Measurements from ENCODE around the gene GPS1.

Gene GPS1

DNA sequence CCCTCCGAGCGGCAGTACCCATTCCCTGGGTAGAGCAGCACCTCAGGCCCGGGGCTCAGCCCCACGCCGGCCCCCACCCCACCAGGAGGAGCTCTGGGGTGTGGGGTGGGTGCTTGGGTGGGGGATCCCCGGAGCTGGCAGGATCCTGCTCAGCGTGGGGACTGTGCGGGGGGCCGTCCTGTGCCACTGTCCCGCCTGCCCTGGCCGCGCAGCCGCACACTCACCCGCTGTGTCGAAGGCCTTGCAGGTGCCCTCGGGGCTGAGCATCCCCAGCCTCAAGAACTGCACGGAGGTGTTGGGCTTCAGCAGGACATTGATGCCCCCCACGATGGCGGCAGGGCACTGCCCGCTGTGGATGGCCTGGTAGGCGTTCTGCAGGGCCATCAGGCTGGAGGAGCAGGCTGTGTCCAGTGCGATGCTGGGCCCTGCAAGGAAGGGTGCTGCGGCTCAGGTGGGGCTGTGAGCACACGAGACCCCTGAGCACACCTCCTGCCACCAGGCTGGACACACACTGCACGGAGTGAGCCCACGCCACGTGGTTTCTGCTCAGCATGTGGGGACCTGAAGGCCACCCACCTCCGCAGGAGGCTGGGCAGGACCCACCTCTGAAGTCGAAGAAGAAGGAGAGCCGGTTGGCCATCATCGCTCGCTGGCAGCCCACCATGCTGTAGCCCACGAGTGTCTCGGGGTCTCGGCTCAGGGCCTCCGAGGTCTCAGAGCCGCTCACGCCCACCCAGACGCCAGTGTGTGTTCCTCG, 41.5 kb downstream of the GPS1 start:
- no peak for DNase-seq

DNA sequence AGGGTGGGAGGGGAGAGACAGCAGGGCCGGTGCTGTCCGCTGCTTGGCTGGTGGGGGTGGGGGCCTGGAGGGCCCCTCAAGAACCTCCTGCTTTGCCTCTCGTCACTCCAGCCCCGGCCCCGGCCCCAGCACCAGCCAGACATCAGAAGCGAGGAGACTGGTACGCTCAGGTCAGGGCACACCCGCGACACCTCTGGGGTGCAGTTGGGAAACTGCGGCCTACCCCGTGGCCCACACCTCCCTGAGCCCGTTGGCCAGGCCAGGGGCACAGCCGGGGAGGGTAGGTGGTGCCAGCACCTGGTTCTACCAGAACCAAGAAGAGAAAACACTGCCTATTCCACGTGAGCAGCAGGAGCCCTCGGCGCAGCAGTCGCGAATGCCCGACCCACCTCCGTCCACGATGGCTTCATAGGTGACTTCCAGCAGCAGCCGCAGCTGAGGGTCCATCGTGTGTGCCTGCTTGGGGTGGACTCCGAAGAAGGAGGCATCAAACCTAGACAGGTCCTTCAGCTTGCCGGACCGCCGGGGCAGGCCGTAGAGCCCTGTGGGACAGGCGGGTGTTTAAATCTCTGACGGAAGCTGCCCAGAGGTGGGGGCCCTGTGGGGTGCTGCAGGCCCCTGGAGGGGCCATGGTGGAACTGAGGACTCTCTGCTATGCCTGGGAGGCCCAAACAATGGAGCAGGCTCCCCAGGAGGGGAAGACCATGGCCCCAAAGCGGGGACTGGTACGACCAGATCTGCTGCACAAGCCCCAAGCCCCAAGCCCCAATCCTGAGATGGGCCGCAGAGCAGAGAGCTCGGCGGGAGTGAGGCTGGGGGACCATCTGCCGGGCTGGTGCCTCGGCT, 43.5 kb downstream of the GPS1 start:
- no peak for DNase-seq

DNA sequence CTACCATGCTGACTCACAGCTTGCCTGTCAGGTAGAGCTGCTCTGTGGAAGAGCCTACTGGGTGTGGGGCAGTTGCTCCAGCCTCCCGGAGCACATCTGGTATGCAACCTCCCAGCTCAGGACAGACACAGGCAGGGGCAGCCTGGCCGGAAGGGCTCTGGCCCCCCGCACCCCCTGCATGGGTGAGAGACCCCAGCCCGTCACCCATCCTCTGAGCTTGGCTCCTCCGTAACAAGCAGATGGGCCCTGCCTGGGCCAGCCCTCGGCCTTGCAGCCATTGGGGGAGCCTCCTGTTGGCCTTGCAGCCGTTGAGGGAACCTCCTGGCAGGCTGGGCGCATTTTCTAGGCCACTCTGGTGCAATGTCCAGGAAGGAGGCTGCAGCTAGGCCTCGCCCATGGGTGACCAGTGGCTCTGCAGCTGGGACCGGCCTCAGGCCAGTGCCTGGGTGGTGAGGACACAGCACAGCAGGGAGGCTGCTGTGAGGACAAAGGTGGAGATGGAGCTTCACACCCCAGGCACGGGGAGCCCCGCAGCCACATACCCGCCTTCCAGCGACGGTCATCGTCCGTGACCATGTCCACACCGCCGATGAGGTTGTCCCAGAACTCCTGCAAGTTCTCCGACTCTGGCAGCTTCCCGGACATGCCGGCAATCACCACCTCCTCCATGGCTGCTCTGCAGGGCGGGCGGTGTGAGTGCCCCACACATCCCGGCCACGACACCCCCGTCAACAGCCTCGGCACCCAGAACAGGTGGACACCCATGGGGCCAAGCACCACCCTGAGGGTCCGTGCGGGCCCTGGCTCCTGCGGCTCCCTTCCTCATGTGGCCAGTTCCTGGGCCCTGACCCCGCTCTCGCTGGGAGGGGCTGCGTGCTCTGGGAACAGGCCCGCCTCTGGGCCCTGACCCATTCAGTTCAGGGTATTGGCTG, 44.3 kb downstream of the GPS1 start:
- no peak for DNase-seq

DNA sequence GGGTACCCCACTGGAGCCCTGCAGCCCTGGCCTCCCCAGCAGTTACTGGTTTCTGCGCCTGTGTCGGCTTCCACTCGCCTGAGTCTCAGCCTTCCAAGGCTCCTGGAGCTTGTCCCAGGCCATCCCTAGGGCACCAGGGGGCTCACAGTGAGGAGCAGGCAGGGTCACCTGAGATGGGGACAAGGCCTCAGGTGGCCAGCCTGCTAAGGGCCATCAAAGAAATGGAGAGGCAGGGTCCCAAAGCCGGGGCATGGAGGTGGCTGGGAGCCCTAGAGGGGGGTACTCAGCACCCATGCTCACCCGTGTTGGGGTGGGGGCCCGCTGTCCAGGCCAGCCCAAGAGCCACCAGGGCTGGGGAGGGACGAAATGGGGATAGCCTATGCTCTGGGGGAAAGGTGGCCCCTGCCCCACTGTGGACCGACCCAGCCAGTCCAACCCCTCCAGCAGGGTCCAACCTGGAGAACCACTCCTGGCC, 45.0 kb downstream of the GPS1 start:
- DNase-seq, result no peak

DNA sequence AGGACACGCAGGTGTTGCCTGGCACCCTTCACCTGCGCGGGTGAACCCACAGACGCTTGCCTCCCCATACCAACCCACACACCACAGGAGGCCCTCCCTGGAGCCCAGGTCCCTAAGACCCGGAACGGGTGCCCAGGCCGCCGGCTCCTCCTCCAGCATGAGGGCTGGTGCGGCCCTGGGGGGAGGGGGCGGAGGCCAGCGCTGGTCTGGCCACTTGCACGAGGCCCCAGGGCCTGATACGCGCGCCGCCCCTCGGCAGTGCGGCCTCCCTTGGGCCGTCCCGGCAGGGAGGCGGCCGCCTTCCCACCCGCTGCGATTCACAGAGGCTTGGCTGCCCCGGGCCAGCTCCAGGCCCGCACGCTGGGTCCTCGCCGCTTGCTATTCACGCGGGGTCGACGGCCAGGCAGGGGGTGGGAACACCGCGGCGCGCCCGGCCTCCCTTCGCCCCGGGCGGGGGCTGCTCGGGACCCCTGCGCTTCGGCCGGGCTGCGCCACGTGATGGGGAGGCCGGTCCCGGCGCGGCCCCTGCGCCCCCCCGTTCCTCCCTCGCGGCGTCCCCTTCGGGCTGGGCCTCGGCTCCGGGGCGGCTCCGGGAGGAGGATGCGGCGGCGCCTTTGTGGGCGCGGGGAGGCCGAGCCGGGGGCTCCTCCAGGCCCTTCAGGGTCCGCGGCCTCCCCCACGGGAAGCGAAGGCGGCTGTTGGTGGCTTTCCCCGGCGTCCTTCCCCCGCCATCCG, 45.7 kb downstream of the GPS1 start:
- DNase-seq, result no peak

DNA sequence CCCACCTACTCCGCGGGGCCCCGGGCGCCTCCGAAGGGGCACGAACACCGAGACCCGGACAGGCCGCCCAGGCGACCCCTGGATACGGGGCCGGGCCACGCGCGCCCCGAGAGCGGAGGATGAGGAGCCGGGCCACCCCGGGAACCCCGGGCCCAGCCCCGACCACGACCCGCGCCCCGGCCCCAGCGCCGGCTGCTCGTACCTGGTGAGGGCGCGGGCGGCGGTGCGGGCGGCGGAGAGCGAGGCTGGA, 46.1 kb downstream of the GPS1 start:
- no peak for DNase-seq

DNA sequence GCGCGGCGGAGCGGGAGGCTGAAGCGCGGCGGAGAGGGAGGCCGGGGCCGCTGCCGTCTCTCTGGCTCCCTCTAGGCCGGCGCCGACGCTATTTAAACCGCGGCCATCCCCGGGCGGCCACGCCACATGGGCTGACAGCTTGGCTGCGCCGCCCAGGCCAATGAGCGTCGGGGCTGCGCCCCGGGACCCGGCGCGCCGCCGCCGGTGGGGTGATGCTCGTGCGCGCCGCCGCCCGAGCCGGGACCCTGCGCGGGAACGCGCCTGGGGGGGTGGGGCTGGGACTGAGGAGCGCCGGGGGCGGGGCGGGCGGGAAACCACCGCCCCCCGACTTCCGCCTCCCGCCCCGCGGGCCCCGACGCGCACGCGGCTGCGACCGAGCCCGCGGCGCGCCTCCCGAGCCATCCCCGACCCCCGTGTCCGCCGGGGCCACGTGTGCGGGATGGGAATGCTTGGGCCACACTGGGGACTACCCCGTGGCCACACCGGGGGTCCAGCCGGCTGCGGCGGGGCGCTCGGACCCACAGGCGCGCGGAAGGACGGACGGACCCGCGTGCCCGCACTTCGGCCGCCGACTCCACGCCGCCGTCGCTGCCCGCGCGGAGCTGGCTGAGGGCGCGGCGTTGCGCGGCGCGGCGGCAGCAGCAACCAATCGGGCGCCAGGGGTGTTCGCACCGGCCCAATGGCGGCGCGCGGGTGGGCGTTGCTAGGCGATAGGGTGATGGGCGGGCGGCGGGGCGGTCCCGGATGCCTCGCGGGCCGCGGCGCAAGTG, 46.7 kb downstream of the GPS1 start, which contains the start of gene FASN:
Gene FASN (minus strand): TSS at position 68 of the 770 bp plus-strand sequence. CDS start 1,791 bp downstream, outside the sequence.
- DNase-seq, result peak; percentile 77

DNA sequence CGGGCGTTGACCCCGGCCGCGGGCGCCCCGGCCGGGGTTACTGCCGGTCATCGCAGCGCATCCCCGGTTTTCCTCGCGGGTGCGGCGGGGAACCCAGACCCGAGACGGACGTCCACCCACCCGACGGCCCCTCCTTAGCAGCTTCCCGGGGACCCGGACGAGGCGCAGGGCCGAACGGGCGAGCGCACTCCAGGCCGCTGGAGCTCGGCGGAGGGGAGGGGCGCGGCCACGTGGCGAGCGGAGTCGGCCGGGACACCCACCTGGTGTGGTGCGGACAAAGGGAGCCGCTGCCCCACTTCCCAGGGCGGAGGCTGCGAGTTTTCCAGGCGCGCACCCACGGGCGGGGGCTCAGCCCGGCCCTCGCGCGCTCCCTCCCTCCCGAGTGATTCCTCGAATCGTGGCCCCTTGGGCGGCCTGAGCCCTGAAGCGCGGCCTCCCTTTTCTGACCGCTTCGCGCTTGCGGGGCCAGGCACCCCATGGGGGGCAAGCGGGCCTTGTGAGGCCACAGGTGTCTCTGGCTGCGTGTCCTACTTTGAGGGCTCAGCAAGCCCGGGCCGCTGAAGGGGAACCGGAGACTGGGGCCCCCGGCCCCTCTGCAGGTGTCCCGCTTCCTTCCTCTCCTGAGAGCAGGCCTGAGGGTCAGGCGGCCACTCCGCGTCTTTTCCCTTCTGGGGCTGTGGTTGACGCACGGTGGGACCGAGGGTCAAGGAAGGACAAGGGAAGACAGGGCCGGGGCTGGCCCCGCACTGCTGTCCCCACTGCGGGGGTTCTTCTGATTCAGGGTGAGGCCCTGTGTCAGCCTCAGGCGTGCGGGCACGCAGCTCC, 47.5 kb downstream of the GPS1 start:
- DNase-seq, result no peak

DNA sequence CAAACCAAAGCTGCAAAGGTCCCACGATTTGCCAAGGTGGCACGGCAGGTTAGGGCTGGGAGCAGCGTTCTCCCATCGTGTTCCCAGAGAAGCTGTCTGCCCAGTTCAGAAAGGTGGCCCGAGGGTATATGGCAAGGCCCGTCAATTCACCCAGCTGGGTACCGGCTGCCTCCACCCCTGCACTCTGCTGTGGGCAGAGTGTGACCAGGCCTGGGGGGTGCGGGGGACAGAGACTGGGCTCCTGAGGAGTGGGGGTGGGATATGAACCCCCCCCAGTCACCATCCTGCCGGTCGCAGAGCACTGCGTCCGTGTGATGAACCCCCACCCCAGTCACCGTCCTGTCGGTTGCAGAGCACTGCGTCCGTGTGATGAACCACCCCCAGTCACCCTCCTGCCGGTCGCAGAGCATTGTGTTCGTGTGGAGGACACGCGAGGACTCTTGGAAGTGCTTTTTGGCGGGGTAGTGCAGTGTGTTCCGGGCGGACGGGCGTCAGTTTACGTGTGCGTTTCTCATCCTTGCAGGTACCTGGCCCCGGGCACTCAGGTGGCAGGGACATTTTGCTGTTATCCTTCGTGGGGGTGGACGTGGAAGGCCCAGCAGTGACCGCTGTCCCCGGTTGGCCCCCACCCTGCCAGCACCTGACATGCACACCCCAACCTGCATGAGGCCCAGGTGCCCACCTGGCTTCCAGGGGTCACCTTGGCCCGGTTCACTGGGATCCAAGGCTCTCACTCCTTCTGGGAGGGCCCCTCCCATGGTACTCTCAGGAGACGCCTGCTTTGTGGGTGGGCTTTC, 49.0 kb downstream of the GPS1 start:
- DNase-seq, result no peak

DNA sequence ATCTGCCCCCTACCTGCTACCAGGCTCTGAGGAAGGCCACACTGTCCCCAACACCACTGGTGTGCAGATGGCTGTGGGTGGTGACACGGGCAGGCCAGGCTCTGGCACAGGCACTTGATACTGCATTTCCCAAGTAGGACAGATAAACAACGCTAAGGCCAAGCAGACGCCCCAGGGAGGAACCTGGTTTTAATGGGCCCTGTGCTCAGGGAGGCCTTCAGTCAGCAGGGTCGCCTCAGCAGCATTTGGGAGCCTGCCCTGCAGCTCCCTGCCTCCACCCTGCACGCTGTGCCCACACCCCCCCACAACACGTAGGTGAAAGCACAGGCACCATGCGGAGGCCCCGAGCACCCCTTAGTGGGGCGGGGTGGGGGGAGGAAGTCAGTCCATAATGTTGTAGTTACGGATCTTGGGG, 49.6 kb downstream of the GPS1 start:
- no peak for DNase-seq

DNA sequence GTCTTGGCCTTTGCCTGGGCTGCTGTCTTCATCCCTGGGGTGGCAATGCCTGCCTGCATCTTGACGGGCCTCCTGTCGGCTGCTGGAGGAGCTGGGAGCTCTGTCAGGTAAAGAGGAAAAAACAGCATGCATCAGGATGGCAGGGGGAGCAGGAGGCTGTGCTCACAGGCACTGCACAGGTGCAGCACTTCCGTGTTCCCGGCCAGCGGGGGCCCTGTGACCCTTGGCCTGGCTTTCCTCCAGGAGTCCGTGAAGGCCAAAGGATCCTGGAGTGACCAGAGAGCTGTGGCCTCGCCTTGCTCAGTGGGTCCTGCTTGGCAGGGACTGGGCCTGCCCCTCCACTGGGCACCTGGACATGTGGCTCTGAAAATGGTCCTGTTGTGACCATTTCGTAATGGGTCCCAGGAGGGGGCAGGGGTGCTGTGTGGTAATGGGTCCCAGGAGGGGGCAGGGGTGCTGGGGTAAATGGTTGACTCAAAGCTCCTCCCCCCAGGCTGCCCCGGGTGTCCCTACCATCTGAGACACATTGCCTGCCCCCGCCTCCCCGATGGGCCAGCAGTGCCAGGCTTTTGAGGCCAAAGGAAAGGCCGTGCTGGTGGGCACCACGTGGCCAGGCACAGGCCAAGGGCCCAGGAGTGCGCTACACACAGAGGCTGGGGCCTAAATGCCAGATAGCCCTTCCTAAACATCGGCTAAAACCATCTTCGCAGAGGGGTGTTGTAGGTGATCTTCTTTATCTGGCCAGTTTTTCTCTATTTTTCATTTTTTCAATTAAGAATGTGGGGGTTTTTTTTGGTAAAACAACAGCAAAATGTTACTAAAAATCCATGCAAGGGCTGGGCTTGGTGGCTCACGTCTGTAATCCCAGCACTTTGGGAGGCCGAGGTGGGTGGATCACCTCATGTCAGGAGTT, 50.3 kb downstream of the GPS1 start:
- DNase-seq, result no peak

DNA sequence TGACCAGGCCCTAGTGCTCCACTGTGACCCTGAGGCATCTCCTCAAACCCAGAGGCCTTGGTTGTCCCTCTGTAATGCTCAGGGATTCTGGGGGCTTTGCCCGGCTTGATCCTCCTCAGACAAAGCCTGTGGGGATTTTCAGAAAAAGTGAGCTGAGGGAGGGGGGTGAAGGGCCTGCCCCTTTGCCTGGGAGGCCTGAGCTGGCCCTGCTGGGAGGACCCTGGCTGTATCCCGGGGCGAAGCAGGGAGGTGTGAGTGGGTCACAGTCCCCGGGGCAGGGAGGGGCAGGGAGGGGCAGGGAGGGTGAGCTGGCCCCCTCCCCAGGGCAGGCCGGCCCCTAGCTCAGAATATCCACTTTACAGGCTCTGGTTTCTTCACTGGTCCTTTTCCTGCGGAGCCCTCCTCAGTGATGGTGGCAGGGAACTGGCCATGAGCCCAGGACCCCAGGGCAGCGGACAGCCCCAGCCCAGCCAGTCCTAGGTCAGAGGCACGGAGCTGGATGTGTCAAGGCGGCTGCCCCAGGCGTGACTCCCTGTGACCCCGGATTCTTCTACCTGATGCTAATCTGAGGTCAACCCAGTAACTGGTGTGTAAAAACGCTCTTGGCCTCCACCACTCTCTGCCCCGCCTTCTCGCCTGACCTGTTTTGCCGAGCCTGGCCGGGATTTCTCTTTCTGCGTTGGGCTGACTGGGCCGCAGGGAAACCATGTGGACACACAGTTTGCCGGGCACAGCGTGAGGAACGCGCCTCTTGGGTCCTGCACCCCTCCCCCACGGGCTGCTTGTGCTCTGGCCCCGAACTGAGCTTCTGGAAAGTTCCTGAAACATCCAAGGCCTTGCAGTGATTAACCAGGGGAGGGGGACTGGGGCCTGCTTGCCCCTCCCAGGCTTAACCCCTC, 52.1 kb downstream of the GPS1 start:
- no peak for DNase-seq

DNA sequence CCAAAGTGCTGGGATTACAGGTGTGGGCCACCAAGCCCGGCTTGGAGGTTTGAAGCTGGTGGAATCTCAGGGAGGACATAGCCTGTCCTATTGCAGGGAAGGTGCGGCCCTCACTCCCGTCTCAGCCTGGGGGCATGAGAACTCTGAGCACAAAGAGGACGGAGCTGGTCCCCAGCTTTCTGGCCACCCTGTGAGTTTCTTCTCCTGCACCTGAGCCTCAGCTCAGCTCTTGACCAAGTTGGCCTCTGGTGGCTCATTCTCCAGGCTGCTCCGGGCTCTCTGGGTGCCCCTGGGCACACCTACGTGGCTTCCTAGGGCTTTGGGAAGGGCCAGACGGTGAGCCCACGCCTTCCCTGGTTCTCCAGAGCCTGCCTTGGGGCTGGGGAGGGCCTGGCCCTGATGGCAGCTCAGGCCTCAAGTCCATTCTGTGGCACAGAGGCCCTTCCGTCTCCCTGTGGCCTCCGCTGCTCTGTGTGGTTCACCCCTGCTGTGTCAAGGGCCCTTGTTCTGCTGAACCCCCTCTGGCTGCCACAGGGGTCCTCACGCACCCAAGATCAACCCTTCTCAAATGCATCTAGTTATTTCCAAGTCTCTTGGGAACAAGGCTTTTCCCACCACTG, 53.2 kb downstream of the GPS1 start:
- no peak for DNase-seq

DNA sequence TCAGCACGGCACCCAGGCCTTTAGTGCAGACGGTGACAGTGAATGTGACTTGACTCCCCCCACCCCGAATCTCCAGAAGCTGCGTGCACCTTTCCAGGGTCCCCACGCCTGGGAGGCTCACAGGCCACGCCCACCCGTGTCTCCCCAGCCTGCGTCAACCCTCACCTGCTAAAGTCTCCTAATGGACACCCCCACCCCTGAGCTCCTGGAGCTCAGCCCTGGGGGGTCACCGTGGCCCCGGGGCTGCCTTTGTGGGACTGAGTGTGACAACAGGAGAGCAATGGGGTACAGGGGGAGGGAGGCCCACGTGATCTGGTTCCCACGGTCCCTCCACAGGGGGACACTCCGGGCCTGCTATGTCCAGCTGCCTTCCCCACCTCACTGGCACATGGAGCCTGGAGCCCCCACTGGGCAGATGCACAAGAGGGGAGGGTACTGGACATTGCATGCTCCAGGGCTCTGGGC, 53.8 kb downstream of the GPS1 start:
- no peak for DNase-seq

DNA sequence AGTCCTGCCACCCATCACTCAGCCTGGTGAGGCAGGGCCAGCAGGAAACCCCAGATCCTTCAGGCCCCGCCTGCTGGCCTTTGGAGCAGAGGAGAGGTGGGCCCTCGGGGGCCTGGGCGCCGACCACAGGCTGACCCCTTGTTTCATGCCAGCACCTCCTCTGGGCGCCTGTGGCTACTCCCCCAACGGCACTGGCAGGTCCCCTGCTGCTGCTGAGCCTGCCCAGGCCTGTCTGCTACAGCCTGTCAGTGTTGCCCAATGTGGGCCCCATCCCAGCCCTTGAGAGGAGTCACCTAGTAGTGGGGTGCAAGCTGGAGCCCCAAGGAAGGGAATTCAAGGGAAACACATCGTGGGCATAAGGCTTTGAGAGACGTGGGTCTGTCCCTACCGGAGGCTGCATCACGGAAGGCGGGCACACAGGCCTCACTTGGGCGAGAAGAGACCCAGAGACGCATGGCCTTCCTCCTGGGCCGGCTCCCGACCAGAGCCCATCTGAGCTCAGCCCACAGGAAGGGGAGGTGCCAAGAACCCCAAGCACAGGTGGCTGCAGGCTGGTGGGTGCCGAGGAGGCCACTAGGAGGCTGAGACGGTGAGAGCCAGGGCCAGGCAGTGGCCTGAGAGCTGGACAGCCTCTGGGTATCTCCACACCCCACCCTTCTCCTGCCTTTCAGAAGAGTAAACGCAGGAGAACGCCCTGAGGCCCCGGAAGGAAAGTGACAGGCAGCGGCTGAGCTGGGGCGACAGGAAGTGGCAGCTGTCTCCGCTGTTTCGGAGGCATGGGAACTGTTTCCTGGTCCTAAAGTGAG, 54.4 kb downstream of the GPS1 start:
- no peak for DNase-seq

DNA sequence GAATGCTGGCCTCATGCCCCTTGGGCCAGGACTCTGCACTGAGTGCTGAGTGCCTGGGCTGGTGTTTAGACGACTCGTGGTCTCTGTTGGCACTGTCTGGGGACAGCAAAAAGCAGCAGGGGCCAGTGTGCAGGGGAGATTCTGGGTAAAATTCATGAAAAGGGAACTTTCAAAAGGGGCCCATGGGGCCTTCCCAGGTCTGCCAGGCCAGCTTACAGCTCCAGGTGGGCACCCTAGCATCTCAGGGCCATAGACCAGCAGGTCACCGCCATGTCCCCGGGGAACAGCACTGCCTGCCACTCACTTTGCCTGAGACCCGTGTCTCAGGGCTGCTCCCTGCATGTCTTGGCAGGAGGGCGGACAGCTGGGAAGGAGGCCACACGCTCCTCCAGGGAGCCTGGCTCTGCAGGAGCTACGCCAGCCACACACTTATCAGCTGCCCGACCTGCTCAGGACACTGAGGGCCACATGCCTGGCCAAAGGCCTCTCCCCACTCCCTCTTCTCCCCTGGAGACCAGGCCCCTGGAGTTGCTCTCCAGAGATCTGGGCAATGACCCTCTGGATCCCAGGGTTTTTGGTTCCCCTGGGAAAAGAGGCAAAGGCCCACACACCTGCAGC, 55.1 kb downstream of the GPS1 start:
- no peak for DNase-seq

Measured in GOT3 (cell line).